Activated CD4-positive, CD25-positive, alpha-beta regulatory T cell treated with anti-CD3 and anti-CD28 coated beads, Interleukin-2, amount 50 U/mL, for 24 hours (primary cell): Measurements from ENCODE around the gene CNN1.
A peak's percentile ranks its signal among the peaks of the same experiment; 100 is the strongest.

Source experiments
- ATAC-seq, 2 donors: fragments of 150-1000 bp; cut with Tn5 transposase; one replicate each; pipeline ENCODE4 v1.10.0; 2021; ENCODE audit warnings: mild to moderate bottlenecking in 1 of 2, moderate library complexity in 1 of 2

Gene CNN1

DNA sequence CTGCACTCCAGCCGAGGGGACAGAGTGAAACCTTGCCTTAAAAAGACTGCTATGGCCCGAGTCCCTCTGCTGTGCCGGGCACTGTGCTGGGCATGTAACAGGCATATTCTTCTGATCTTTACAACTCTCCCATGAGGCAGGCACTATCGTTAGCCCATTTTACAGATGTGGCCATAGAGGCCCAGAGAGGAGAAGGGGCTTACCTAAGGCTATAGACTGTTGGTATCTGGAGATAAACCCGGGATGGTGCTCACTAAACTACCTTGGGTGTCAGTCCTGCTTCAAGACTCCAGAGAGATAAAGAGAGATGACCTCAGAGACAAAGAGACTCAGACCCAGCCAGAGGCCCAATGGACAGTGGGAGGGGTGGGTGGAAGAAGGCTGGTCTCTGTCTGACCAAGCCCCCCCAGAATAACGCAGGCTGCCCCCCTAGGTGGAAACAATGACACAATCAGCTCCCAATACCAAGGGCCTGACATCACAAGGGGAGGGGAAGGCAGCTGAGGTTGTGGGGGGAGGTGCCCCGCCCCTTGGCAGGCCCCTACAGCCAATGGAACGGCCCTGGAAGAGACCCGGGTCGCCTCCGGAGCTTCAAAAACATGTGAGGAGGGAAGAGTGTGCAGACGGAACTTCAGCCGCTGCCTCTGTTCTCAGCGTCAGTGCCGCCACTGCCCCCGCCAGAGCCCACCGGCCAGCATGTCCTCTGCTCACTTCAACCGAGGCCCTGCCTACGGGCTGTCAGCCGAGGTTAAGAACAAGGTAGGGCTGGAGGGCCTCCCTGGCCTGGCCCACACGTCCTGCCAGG is at the start of gene CNN1:
Gene CNN1 (plus strand): TSS at position 620 of the 805 bp plus-strand sequence. CDS start 77 bp downstream, at position 697.
- ATAC-seq = no peak

DNA sequence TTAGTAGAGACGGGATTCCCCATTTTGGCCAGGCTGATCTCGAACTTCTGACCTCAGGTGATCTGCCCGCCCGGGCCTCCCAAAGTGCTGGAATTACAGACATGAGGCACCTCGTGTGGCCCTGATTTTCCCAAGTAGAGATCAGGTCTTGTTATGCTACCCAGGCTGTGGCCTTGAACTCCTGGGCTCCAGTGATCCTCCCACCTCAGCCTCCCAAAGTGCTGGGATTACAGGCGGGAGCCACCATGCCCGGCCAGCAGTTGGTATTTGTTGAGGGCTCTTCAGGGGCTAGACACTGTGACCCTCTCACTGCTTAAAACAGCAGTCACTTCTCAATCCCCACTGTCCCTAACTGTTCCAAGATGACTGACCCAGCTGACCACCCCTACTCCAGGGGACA is 49.3 kb upstream of the CNN1 start:
- no peak for ATAC-seq

DNA sequence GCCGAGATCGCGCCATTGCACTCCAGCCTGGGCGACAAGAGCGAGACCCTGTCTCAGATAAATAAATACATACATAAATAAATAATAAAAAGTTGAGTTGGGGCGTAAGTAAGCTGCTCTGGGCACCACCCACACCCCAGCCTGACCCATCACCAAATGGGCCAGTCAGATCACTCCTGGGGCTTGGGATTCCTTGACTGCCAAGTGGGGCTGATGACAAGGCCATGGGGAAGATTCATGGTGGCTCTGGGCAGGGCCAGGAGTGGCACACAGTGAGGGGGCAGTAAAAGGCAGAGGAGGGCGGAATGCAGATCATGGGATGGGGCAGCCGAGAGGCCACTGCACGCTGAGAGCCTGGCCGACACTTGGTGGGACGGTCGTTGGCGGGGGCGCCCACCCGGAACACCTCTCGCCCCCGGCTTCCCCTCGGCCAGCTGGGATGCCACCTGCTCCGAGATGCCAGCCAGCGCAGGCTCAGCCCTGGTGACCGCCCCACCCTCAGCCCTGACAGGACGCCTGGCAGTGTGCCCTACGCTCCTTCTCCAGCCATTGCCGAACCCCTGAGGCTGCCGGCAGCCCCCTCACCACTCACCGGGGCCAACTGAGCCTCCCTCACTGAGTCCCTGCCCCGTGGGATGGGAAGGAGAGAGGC is 43.9 kb upstream of the CNN1 start:
- no peak for ATAC-seq

DNA sequence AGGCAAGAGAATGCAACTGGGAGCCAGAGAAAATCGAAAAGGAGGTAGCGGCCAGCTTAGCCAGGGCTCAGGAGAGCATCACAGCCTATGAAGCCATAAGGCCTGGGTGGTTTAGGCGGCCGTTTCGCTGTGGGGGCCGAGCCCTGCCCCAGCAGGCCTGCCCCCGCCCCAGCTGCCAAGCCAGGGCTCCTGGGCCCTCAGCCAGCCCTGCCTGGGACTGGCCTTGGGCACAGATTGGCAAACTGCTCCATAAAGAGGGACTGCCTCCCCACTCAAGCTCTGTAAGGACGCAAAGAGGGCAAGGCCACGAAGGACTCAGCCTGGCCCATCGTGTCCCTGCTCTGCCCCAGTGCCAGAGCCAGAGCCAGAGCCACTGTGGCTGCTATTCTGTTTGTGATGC is 43.2 kb upstream of the CNN1 start:
- no peak for ATAC-seq

DNA sequence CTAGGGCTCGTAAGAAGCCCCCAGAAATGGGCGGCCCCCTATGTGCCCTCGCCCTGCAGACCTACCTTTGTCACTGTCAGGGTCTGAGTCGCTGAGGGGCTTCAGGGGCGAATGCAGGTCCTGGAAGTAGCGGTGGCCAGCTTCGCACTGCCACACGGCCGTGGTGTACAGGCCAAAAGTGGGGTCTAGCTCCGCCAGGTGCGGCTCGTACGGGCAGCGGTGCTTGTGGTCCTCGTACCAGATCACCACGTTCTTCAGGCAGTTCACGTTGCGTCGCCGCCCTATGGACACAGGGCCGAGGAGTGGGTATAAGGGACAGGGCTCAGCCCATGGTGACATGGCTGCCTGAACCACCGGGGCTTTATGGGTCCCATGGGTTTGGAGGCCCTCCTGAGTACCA is 42.8 kb upstream of the CNN1 start:
- no peak for ATAC-seq

DNA sequence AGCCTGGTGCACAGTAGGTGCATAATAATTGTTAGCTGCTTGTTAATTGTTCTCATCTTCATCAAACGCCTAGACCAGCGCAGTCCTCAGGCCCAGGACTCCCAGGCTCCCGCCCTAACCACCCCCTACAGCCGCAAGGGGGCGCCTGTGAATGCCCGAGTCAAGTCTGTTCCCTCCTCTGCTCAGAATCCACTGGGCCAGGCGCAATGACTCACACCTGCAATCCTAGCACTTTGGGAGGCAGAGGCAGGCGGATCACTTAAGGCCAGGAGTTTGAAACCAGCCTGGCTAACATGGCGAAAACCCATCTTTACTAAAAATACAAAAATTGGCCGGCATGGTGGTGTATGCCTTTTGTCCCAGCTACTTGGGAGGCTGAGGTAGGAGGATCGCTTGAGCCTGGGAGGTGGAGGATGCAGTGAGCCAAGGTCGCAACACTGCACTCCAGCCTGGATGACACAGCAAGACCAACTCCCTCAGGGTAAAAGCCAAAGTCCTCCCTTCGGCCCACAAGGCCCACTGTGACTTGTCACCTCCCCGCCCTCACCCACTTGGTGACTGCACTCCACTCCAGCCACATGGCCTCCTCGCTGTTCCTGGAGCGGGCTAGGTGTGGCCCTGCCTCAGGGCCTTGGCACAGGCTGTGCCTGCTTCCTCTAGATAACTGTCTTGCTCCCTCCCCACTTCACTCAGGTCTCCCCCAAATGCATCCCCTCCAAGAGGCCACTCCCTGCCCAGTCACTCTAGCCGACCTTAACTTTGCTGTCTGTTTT is 42.1 kb upstream of the CNN1 start:
- peak; percentile 58 to 70 for ATAC-seq

DNA sequence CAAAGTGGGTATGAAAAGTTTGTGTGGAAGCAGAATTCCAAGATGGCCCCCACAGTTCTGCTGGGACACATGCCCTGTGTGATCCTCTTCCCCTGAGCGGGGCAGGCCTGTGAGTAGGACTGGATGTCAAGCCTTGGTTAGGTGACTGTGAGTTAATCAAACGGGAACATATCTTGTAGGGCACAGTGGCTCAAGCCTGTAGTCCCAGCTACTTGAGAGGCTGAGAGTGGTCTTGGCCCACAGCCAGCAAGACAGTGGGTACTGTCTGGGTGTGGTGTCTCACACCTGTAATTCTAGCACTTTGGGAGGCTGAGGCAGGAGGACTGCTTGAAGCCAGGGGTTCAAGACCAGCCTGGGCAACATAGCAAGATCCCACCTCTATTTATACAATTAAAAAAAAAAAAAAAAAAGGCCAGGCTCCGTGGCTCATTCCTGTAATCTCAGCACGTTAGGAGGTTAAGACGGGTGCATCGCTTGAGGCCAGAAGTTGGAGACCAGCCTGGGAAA is 39.4 kb upstream of the CNN1 start:
- no peak for ATAC-seq

DNA sequence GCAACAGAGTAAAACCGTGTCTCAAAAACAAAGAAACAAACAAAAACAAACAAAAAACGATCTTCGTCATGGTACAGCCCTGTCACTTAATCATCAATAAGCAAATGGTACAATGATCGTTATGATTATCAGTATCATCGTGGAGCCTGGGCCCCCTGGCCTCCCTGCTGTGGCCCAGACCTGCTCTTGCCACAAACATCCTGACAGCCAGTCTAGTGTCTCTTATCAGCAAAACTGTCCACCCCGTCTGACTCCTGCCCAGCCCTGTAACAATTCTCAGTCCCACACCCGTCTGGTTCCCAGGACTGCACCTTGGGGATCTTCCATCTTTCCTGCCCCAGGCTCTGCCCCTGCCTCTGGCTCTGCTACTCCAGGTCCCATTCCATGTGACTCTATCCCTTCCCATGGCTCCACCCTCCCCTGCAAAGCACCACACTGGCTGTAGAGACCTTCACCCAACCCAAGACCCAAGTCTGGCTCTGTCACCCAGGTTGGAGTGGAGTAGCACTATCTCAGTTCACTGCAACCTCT is 38.7 kb upstream of the CNN1 start:
- ATAC-seq = no peak

DNA sequence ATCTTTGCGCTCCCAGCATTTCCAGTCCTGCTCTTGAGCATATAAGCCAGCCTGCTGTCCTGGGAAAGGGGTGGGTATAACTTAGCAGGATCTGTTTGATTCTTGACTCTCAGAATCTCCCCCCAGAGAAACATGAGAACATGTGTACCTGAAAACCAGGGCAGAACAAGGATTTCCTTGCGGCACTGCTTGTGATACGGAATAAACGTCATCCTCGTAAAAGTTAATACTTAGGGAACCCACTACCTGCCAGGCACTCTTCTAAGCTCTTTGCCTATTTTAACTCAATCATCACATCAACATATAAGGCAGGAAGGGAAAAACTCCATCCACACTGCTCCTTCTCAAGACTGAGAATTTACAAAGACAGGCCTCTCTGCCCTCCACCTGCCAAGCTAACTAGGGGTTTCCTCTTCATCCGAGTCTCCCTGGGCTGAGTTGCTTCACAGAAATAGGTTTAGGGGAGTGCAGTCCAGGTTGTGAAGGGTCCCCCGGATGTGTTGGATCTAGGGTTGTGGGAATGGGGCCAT is 34.1 kb upstream of the CNN1 start:
- ATAC-seq = no peak

DNA sequence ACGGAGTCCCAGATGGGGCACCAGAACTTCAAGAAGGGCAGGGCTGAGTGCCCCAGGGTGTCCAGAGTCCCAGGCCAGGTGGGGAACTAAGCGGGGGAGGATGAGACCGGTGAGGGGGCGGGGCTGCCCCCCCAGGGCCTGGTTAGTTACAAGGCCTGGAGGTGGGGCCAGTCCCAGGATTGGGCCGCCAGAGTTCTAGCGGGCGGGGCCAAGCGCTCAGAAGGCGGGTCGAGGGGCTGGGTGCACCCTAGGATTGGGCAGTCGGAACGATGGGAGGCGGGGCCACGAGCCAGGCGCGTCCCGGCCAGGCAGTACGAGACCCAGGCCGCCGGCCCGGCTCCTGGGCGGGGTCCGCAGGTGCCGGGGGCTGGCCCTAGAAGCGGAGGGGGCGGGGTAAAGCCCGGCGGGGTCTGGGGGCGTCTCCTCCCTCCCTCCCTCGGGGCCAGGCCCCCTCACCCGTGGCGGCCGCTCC is 33.6 kb upstream of the CNN1 start:
- peak; percentile 91 to 95 for ATAC-seq

DNA sequence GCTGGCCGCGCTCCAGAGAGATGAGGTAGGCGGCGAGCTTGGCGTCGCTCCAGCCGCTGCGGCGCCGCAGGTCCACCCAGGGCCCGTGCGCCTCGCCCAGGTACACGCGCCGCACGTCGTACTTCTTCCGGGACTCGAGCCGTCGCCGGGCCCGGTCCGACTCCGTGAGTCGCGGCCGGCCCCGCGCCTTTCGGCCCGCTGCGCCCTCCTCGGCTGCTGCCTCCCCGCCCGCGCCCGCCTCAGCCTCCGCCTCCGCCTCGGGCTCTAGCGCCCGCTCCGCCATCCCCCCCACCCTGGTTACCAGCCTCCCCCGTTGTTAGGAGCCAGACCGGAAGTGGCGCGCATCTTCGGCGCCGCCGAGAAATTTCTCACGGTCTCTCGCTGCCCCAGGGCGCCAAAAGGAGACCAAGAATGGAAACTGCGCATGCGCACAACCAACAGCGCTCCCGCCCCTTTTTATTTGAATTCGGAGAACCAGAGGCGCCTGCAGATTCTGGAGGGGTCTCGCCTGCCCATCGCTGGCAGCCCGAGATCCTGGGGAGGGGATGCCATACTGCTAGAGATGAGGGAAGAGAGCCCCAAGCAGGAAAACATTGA is 33.0 kb upstream of the CNN1 start, which contains the start of gene ZNF653:
Gene ZNF653 (minus strand): TSS at position 336 of the 597 bp plus-strand sequence. CDS start 53 bp downstream, at position 283.
- peak; percentile 65 to 67 for ATAC-seq

DNA sequence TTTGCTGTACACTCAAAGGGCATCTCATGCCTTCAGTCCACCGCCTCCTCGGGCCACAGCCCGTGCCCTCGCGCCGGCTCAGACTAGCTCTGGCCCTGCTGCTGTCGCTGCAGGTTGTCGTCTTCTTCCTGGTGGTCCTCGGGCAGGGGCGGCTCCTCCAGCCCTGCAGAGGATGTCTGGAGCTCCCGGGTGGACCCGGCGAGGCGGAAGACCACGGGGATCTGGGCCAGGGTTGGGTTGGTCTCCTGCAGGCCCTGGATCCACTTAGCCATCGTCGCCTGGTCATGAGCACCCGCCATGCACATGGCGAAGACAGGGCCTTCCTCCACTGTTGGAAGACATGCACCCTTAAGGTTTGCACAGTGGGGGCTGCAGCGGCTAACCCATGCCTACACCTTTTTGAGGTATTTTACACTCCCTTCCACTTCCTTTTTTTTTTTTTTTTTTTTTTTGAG is 32.5 kb upstream of the CNN1 start:
- peak in 1 of 2 donors; percentile 12 for ATAC-seq

DNA sequence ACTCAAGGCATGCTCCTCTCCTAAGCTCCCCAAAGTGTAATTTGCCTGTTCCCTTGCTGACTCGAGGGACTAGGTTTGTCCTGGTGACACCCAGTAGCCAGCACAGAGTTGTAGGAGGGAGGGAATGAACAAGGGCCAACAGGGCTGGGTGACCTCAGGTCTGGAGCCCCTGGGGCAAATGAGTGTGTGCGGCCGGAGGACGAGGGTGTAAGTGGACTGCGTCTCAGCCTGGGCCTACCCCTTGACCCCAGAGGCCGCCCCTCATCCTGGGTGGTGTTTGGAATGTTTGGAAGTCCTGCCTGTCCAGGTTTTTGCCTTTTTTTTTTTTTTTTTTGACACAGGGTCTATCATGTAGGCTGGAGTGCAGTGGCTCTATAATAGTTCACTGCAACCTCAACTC is 31.7 kb upstream of the CNN1 start:
- no peak for ATAC-seq

DNA sequence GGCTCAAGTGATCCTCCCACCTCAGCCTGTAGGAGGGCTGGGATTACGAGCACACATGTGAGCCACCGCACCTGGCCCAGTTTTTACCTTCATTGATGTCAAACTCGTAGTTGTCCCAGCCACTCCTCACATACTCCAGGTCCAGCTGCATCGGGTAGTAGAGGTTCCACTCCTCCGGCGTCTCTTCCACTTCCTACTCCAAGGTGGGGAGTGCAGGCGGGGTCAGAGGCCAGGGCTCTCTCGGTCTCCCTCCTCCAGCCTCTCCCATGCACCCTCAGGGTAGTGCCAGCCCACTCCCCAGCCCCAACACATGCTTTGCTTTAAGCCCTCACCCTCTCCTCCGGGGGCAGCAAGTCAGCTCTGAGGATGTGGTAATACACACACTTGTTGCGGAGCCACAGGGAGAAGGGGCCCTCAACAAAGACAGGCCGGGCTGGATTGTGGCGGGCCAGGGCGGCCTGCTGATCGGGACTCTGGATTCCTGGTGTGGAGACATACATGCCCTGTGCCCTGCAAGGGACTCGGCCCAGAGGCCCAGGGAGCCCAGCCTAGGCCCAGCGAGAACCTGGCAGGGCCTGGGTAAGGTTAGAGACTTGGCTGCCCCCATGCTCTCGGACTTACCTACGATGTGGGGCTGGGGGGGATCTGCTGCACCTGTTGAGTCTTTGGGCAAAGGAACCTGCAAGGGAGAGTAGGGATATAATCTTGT is 31.1 kb upstream of the CNN1 start:
- ATAC-seq = no peak

DNA sequence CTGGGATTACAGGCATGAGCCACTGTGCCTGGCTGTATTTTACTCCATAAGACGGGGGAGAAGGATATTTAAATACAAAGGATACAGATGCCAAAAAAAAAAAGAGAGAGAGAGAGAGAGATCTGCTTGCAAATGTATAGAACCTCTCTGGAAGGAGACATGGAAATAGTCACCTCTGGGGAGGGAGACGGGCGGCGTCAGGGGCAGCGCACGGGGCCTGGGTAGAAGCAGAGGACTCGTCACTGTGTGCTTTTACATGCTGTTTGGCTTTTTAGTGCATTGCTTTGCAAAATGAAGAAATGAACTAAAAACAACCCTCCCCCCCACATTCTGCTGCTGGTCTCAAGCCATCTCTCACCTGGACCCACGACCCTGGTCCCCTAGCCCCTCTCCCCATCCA is 28.2 kb upstream of the CNN1 start:
- no peak for ATAC-seq

DNA sequence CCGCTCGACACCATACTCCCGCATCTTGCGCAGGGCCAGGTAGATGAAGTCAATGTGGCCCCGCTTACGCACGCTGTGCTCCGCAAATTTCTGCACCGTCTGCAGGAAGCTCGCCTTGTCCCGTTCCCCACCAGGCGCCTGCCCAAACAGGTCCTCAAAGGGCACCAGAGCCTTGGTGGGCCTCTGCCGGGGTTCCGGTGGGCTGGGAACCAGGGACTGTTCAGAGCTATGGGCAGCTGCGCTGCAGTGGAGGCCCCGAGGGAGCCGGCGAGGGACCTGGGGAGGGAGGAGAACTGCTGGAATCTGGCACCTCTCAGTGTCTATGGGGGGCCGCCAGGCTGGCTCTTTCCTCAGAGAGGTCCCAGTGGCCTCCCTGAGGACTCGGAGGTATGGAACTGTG is 24.7 kb upstream of the CNN1 start:
- ATAC-seq = no peak

DNA sequence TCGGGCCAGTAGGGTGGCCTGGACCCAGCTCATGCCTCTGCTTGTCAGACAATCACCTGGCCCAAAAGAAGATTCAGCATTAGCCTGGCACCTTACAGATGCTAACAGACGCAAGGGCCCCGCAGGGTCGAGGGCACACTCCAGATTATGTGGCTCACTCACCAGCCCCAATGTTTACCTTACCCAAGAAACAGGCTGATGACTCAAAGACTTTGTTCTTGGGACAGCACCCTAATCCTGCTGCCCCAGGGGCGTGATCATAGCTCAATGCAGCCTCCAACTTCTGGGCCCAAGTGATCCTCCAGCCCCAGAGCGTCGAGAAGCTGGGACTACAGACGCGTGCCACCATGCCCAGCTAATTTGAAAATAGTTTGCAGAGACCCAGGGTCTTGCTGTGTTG is 19.5 kb upstream of the CNN1 start:
- peak in 1 of 2 donors; percentile 21 for ATAC-seq

DNA sequence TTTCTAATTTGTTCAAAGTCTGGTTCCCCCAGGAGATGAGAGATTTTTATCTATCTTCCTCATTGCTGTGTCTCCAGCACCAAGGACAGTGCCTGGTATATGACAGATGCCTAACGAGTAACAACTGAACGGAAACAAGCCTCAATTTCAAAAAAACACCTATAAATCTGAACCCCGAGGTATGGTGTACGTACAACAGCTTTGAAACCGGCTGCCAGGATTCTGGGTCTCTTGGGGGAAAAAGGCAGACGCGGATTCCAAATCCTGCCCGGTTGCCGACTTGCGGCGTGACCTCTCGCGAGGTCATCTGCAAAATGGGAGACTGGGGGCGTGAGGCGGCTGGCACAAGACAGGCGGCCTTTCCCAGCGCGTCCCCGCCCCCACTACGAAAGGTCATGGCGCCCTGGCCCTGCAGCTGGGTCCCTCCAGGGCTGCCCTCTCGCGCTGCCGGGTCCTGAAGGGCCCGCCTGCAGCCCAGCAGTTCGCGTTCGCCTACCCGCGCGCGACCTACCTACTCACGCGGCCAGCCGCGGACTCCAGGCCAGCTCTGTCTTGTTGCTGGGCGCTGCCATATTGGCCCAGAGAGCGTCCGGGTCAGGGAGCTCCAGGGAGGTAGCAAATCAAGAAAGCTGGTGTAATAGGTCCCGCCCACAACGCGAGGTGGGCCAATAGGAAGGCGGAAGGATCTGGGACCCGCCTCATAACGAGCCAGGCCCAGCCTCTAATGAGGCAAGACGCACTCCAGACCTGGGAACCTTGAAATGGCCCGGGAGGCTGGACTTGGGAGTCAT is 9.9 kb upstream of the CNN1 start, which contains the start of gene ECSIT:
Gene ECSIT (minus strand): TSS at position 584 of the 791 bp plus-strand sequence. CDS start 9,964 bp downstream, outside the sequence.
- ATAC-seq = peak; percentile 95 to 97

DNA sequence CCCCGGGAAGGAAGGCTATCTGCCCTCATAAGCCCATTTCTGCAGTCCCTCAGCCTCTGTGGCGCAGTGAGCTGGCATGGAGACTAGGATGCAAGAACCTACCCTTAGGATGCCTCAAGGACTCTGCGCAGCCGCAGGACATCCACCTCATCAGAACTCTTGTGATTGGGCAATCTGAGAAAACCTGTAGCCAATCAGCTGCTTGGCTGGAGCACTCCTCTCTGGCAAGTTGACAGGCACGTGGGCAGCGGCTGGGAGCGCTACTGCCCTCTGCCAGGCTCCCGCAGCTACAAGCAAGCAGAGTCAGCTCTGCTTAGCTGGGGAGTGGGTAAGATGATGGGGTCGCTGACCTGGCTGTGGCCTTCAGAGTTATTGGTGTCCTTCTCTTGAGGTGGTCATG is 8.2 kb upstream of the CNN1 start:
- ATAC-seq = no peak

DNA sequence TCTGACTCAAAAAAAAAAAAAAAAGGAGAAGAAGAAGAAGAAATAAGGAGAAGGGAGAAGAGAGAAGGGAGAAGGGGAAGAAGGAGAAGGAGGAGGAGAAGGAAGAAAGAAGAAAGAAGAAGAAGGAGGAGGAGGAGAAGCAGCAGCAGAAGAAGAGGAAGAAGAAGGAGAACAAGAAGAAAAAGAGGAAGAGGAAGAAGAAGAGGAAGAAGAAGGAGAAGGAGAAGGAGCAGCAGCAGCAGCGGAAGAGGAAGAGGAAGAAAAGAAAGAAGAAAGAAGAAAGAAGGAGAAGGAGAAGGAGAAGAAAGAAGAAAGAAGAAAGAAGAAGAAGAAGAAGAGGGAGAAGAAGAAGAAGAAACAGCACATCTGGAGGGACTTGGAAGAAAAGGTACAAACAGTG is 4.1 kb upstream of the CNN1 start:
- ATAC-seq = no peak
